HG03342 (cell line): Measurements from ENCODE around the gene CCT3.

Experiments used
- ATAC-seq: cut with Tn5 transposase; IDR thresholded peaks from one replicate; pipeline ENCODE4 v1.9.1; 2021; ENCODE audit warnings: mild to moderate bottlenecking, moderate library complexity; ENCODE audit not compliant: unreplicated experiment

CCT3 gene

GRCh38 chr1:156282479-156283222 lies 55.4 kb downstream of the CCT3 start, which contains the start of gene SMG5:
TSS of gene SMG5 (minus strand) at chr1:156282825. CDS start at chr1:156282680, 145 bp downstream.
- ATAC-seq: peak; percentile 80

GRCh38 chr1:156281693-156282478 lies 56.2 kb downstream of the CCT3 start:
- no peak for ATAC-seq

DNA sequence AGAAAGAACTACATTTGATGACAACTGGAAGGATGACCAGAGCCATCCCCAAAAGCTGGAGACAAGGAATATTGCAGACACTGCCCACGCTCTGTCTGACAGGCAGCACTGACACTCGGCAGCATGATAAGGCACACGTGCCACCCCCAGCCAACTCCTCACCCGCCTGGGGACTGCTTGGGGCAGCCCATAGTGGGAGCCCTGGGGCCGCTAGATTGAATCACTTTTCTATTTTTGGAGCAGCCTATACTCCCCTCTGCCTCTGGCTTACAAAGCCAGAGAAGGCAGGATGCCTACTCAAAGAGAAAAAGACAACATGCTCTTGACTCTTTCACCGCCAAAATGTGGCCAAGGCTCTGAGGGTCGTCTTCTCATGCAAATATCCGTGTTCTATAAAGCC lies 56.8 kb downstream of the CCT3 start:
- peak; percentile 44 for ATAC-seq

DNA sequence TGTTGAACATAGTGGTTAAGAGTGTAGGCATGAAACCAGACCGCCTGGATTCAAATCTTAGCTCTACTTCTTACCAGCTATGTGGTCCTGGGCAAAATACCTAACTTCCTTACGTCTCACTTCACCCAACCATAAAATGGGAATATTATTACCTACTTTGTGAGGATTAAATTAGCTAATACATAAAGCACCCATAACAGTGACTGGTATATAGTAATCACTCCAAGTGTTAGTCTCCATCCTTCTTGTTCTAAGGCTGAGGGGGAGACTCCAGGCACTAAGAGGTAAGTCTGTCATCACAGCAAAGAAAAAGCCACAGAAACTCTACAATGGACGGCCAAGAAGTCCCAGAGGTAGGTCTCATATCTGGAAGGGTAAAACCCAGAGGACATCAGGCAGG lies 58.3 kb downstream of the CCT3 start:
- no peak for ATAC-seq

DNA sequence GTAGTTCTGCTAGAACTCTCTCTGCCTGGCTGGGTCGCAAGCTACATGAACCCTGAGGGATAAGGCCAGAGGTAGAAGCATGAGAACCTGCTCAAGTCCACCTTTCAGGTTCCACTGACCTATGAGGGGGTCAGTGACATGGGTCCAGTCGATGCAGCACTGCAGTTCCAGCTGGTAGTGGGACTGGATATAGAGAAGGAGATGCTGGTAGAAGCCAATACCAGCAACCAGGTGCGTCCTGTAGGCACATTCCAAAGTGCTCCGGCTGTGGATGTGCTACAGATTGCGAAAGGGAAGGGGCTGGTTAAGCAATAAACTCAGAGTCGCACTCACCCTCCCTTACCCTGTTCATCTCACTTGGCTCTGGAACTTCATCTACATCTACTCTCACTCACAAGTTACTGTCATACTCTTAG lies 61.1 kb downstream of the CCT3 start:
- ATAC-seq: no peak

- no peak for ATAC-seq
These were observed 61.6 kb downstream of the CCT3 start for GRCh38 chr1:156276532-156276931.

- ATAC-seq: no peak
These were observed 67.8 kb downstream of the CCT3 start for GRCh38 chr1:156270314-156270713.

GRCh38 chr1:156268336-156268735 lies 69.8 kb downstream of the CCT3 start:
- ATAC-seq: no peak

- ATAC-seq: no peak
These were observed 72.0 kb downstream of the CCT3 start for GRCh38 chr1:156266051-156266450.

GRCh38 chr1:156263288-156263655 lies 74.8 kb downstream of the CCT3 start:
- no peak for ATAC-seq

DNA sequence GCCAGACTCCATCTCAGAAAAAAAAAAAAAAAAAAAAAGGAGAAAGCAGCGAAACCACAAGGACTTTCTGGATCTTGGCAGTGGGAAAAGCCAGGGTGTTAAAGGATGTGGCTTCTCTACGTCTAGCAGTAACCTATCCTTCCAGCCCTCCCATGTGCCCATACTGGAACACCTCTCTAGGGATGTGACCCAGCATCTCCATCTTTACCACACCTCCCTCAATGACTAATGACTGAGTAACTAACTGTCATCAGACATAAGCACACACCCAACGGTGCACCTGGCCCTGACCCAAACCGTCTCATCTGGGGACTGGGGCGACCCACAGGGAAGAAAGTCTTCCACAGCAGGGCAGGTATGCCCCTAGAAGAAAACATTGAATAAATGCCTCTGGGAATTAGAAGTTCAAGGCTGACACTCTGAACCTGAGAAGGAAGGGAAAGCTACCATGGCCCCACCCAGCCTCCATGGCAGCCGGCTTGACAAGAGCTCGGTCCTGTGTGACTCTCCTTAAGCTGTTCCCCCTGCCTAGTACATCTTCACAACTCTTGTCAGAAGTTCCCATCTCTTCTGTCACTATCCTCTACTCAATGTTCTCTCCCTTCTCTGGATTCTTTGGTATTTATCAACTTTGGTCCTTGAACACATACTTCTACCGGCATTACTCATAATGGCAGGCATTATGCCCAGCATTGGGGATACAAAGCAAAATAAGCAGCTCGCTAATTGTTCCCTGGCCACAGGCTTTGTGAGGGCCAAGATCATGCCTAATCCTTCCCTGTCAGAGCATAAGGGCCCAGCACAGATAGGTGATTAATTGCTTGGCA lies 75.4 kb downstream of the CCT3 start:
- ATAC-seq: no peak

GRCh38 chr1:156260896-156261295 lies 77.2 kb downstream of the CCT3 start:
- no peak for ATAC-seq

DNA sequence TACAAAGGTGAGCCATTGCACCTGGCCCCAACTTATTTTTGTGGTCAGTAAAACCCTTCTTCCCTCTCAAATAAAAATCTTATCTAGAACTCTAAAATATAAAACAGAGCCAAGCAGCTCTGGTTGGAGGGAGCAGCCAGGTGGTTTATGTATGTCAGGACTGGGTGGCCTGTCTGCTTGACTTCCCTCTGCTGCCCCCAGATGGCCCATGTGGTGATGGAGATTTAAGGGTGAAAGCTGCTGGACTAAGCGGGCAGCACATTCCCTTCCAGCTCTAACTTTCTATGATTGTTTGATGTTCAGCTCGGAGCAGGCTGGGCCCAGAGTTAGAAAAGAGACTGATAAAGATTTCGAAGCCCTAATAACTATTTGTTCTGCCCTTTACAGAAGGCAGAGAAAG lies 78.3 kb downstream of the CCT3 start:
- no peak for ATAC-seq
